HepG2 (cell line): ENCODE measurements around the gene TEX19. TPM values are rescaled to one million over a fixed set of nuclear protein-coding genes. Genes with fewer than 3 reads are reported as not detected.

Experiments
- ATAC-seq: fragments of 200-7000 bp; cut with Tn5 transposase; 3 replicates; pipeline ENCODE4 v1.9.1; 2020; ENCODE audit warnings: mild to moderate bottlenecking, moderate library complexity
- BruUV-seq: library from RNA; stranded (reverse); fragments of 400-500 nt; replicated peaks from 2 replicates; lab custom pipeline; 2021; lab: Mats Ljungman, UMichigan
- CTCF ChIA-PET: fragments of 300-600 bp; formaldehyde crosslinking; extraction: SDS; loops from one replicate; lab custom pipeline; 2021; ENCODE audit warnings: low total read pairs, inconsistent platforms, low intra/inter-chr PET ratio; lab: Yijun Ruan, JAX
- POLR2A ChIA-PET: fragments of 350-600 bp; sonication (Branson Sonifier 250); formaldehyde crosslinking; loops from one replicate; lab custom pipeline; 2020; ENCODE audit warnings: antibody characterized with exemption, inconsistent platforms; lab: Yijun Ruan, JAX
- DNase-seq: peaks from one replicate; pipeline ENCODE4 v3.0.0-alpha.2; 2015; ENCODE audit warnings: low spot score
- FAIRE-seq: peaks from 3 replicates; lab custom pipeline; 2011; peaks lifted over from hg19 to GRCh38; lab: Jason Lieb, UNC
- H2AFZ ChIP-seq: one replicate; pipeline ENCODE4 v1.6.1; 2011; ENCODE audit warnings: low read length, inconsistent platforms
- H3K27ac ChIP-seq: fragments of 300-600 bp; 3 replicates; pipeline ENCODE4 v1.8.0; 2011; ENCODE audit warnings: mixed run types, mild to moderate bottlenecking, mixed read lengths, low read length, inconsistent platforms; ENCODE audit not compliant: insufficient read depth; ENCODE audit errors: extremely low read length
- H3K27me3 ChIP-seq, 2 experiments: fragments of 200-600 bp in 1 of 2; 2 replicates in 1 of 2; 3 replicates in 1 of 2; pipeline versions ENCODE4 v1.6.0 to v1.8.0; 2011; ENCODE audit warnings: low read length in 2 of 2, mild to moderate bottlenecking in 2 of 2, moderate library complexity in 2 of 2, inconsistent platforms in 1 of 2; ENCODE audit not compliant: insufficient read depth in 2 of 2, control insufficient read depth in 1 of 2
- H3K36me3 ChIP-seq, 2 experiments: fragments of 200-600 bp in 1 of 2; replicated peaks in 1 of 2; 2 replicates in 1 of 2; 3 replicates in 1 of 2; pipeline versions ENCODE4 v1.5.1 to v1.8.0; 2011; ENCODE audit warnings: low read length in 2 of 2, inconsistent platforms in 1 of 2; ENCODE audit not compliant: insufficient read depth in 2 of 2, control insufficient read depth in 1 of 2
- H3K4me1 ChIP-seq: 2 replicates; pipeline ENCODE4 v1.5.1; 2012; ENCODE audit warnings: low read length, inconsistent platforms; ENCODE audit not compliant: insufficient read depth
- H3K4me2 ChIP-seq: 2 replicates; pipeline ENCODE4 v1.6.0; 2011; ENCODE audit warnings: low read depth, low read length, inconsistent platforms
- H3K4me3 ChIP-seq, 3 experiments: fragments of 200-600 bp in 1 of 3; sonication (generic), shearing (Covaris generic) in 1 of 3; replicated peaks in 1 of 3; 2 replicates each; pipeline ENCODE4 v1.5.1; 2011 to 2016; ENCODE audit warnings: low read length in 3 of 3, inconsistent platforms in 2 of 3, low read depth in 2 of 3, mild to moderate bottlenecking in 2 of 3, control low read depth in 1 of 3, mixed read lengths in 1 of 3; ENCODE audit not compliant: insufficient read depth in 1 of 3
- H3K79me2 ChIP-seq: one replicate; pipeline ENCODE4 v1.6.1; 2011; ENCODE audit warnings: low read length, inconsistent platforms; ENCODE audit not compliant: insufficient read depth
- H3K9ac ChIP-seq: 2 replicates; pipeline ENCODE4 v1.6.0; 2011; ENCODE audit warnings: mild to moderate bottlenecking, low read depth, low read length, inconsistent platforms; ENCODE audit not compliant: insufficient read depth
- H3K9me3 ChIP-seq: 2 replicates; pipeline ENCODE4 v1.5.1; 2012; ENCODE audit warnings: mild to moderate bottlenecking, low read length
- H4K20me1 ChIP-seq: 2 replicates; pipeline ENCODE4 v1.6.0; 2011; ENCODE audit warnings: inconsistent platforms, mild to moderate bottlenecking, low read length, moderate library complexity; ENCODE audit not compliant: insufficient read depth
- CAMTA2 ChIP-seq: sonication (generic); formaldehyde crosslinking; IDR thresholded peaks from 2 replicates; pipeline ENCODE4 v1.4.0; 2020; ENCODE audit warnings: mild to moderate bottlenecking, missing genetic modification reagents, borderline replicate concordance
- CHD4 ChIP-seq: fragments of 200-600 bp; sonication (generic); IDR thresholded peaks from 2 replicates; pipeline ENCODE4 v1.7.0; 2017; ENCODE audit warnings: mild to moderate bottlenecking, low read length, borderline replicate concordance
- ETV5 ChIP-seq: IDR thresholded peaks from 2 replicates; pipeline ENCODE4 v1.6.1; 2018; ENCODE audit warnings: missing biosample characterization, missing genetic modification reagents, inconsistent platforms, borderline replicate concordance
- HDAC1 ChIP-seq: sonication (generic); formaldehyde crosslinking; IDR thresholded peaks from 2 replicates; pipeline ENCODE4 v1.5.1; 2020; ENCODE audit warnings: mild to moderate bottlenecking, missing genetic modification reagents
- HNRNPH1 ChIP-seq: fragments of 200-400 bp; formaldehyde crosslinking; optimal IDR thresholded peaks from 2 replicates; pipeline ENCODE3; 2017; ENCODE audit warnings: mild to moderate bottlenecking, low read depth, low read length
- HNRNPLL ChIP-seq: fragments of 200-400 bp; formaldehyde crosslinking; IDR thresholded peaks from 2 replicates; pipeline ENCODE4 v1.6.1; 2017; ENCODE audit warnings: mild to moderate bottlenecking, low read depth, low read length; ENCODE audit not compliant: poor library complexity, severe bottlenecking
- KLF9 ChIP-seq: IDR thresholded peaks from 2 replicates; pipeline ENCODE4 v1.6.1; 2016; ENCODE audit warnings: low read depth
- LCORL ChIP-seq, 2 experiments: fragments of 450-650 bp in 1 of 2; sonication (generic) in 1 of 2; formaldehyde crosslinking in 1 of 2; IDR thresholded peaks; 2 replicates each; pipeline versions ENCODE4 v1.5.0 to v1.6.1; 2017 to 2020; ENCODE audit warnings: antibody characterized with exemption in 1 of 2, missing genetic modification reagents in 1 of 2
- MEF2D ChIP-seq: sonication (generic); formaldehyde crosslinking; IDR thresholded peaks from 2 replicates; pipeline ENCODE4 v1.5.1; 2020; ENCODE audit warnings: mild to moderate bottlenecking, missing genetic modification reagents
- SALL1 ChIP-seq: sonication (generic); formaldehyde crosslinking; IDR thresholded peaks from 2 replicates; pipeline ENCODE4 v1.8.0; 2022; ENCODE audit warnings: mild to moderate bottlenecking, missing genetic modification reagents
- SMAD1 ChIP-seq: sonication (generic); formaldehyde crosslinking; IDR thresholded peaks from 2 replicates; pipeline ENCODE4 v1.4.0; 2020; ENCODE audit warnings: missing genetic modification reagents, low read depth, mild to moderate bottlenecking, borderline replicate concordance
- TCF12 ChIP-seq, 2 experiments: fragments of 450-650 bp in 1 of 2; sonication (generic) in 1 of 2; formaldehyde crosslinking in 1 of 2; IDR thresholded peaks; 2 replicates each; pipeline versions ENCODE4 v1.6.1 to v1.8.0; 2017 to 2022; ENCODE audit warnings: antibody characterized with exemption in 1 of 2, mild to moderate bottlenecking in 1 of 2, missing genetic modification reagents in 1 of 2, moderate library complexity in 1 of 2
- ZEB1 ChIP-seq: IDR thresholded peaks from 2 replicates; pipeline ENCODE4 v1.6.1; 2012; ENCODE audit warnings: mild to moderate bottlenecking, low read depth, inconsistent platforms; ENCODE audit not compliant: insufficient replicate concordance
- ZMAT3 ChIP-seq: sonication (generic); formaldehyde crosslinking; conservative IDR thresholded peaks from 2 replicates; pipeline ENCODE4 v1.7.0; 2021; ENCODE audit warnings: missing genetic modification reagents
- ZNF124 ChIP-seq: sonication (generic); formaldehyde crosslinking; IDR thresholded peaks from 2 replicates; pipeline ENCODE4 v1.4.0; 2020; ENCODE audit warnings: missing genetic modification reagents
- ZNF605 ChIP-seq: sonication (generic); formaldehyde crosslinking; IDR thresholded peaks from 2 replicates; pipeline ENCODE4 v1.8.0; 2022; ENCODE audit warnings: mild to moderate bottlenecking, missing genetic modification reagents
- ZNF713 ChIP-seq: sonication (generic); formaldehyde crosslinking; IDR thresholded peaks from 2 replicates; pipeline ENCODE4 v1.4.0; 2020; ENCODE audit warnings: mild to moderate bottlenecking, missing genetic modification reagents
- WGBS: methylation state at CpG from one replicate; pipeline ENCODE4 v1.1.6; 2017; ENCODE audit warnings: low lambda C conversion rate; 5-methylcytosine and 5-hydroxymethylcytosine counted together
- in situ Hi-C: cut with HindIII; loops from 2 replicates; pipeline ENCODE4 v1.10.0; 2017; ENCODE audit warnings: low pct_unique_long_range_greater_than_20kb; ENCODE audit not compliant: extremely low pct_ligation_motif_present
- intact Hi-C: fragments of 100-400 bp; cut with micrococcal nuclease; formaldehyde crosslinking; loops from one replicate; pipeline ENCODE4 v1.10.0; 2022; ENCODE audit not compliant: unreplicated experiment
- polyA plus RNA-seq, 8 experiments: library from polyadenylated mRNA; depleted of rRNA in 3 of 8; stranded (reverse) in 7 of 8; unstranded in 1 of 8; fragments of >200 nt; fragmentation: Illumina TruSeq in 4 of 8; extraction: Trizol in 4 of 8; gene quantifications; 2 replicates each; pipeline versions ENCODE4 v1.2.1 to v1.2.3, GENCODE V29; 2011 to 2016; ENCODE audit warnings: low read depth in 4 of 8, missing spikeins in 1 of 8, mixed read lengths in 1 of 8; ENCODE audit not compliant: insufficient read depth in 1 of 8
- total RNA-seq, 5 experiments: library from RNA; depleted of rRNA; stranded (reverse); fragments of >200 nt; fragmentation: Illumina TruSeq; extraction: Trizol; gene quantifications; 2 replicates each; pipeline ENCODE4 v1.2.3, GENCODE V29; 2016; ENCODE audit warnings: low read depth in 1 of 5
- TF ChIP-seq, protein P1 (sequence below): sonication (generic); formaldehyde crosslinking; IDR thresholded peaks from 2 replicates; pipeline ENCODE4 v1.9.0; 2022; ENCODE audit warnings: low read depth, missing genetic modification reagents
- TF ChIP-seq, protein P2 (sequence below): sonication (generic); formaldehyde crosslinking; IDR thresholded peaks from 2 replicates; pipeline ENCODE4 v1.5.1; 2020; ENCODE audit warnings: missing genetic modification reagents, mild to moderate bottlenecking, borderline replicate concordance

TEX19 gene
- total and polyA plus RNA-seq, 2 of the 13 experiments (the other 11 are each of a cell fraction or from before 2014, with no cell fraction given), result 1.3 to 6.0 TPM

DNA sequence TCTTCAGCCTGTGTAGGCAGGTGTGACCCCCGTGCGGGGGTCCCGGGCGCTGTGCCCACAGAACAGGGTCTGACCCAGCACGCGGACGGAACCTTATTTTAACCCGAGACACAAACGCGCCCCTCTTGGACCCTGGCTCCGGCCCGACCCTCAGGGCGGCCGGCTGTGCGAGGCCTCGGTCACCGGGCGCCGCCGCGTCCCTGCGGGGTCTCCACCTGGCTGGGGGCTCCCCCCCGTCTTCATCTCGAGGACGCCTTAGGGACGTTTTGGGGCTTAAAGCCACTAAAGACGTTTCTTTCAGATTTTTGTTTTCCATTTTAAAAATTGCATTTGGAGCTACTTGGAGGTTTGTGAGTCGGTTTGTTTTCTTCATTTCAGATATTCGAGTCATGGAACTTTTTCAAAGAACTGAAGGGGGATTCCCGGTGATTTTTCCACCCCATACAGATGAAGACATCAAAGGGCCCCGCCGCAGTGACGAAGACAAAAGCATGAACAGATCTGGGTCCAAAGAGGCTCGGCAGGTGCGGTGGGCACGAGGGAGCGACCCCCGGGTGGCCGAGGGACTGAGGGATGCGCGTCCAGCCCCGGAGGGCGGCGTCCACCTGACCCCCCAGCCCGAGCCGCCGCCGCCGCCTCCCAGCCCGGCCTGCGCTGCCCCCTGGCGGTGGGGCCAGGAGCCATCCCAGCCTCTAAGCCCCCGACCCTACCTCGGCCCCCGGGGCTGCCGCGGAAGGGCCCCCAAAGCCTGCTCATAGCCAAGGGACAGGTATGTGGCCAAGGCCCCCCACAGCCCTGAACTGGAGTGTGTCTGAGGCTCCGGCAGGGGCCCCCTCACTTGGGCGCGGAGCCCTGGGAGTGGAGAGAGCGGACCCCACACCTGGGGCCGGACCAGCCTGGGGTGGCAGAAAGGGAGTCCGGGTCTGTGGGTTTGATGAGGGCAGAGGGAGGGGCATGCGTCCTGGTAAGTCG is 37.8 kb upstream of the TEX19 start:
- intact Hi-C loops, result loop anchor here (1.0 to 2.0 kb wide), 2 partner anchors 20 to 77 kb away; no protein-coding TSS in a partner anchor
- ChIA-PET CTCF (interaction anchor here (0.6 to 3.1 kb wide), 6 partner anchors 21 to 116 kb away, joined by 3 to 26 read pairs (median 3); no protein-coding TSS in a partner anchor), POLR2A (interaction anchor here (1.0 to 20.8 kb wide), 4 partner anchors 9 to 78 kb away, joined by 3 to 270 read pairs (median 4); no protein-coding TSS in a partner anchor)
- H2AFZ ChIP-seq, result no peak overlapping the region
- peak overlapping the region; percentile 22 to 71 (median 55); a peak in 5 of 6 replicates for H3K4me3 ChIP-seq
- peaks cover 90% of the 10 kb centered on the region for H3K4me1 ChIP-seq
- H3K9me3 ChIP-seq, result no peaks in the 10 kb centered on the region
- TSS peak; percentile 71 for BruUV-seq
- H4K20me1 ChIP-seq, result no peaks in the 10 kb centered on the region
- no peaks in the 10 kb centered on the region; a peak in 1 of 5 replicates for H3K27me3 ChIP-seq
- no peaks in the 10 kb centered on the region for H3K36me3 ChIP-seq
- H3K9ac ChIP-seq, result peak overlapping the region; percentile 69
- H3K79me2 ChIP-seq, result peaks cover 3% of the 10 kb centered on the region
- H3K4me2 ChIP-seq, result peak overlapping the region; percentile 81
- ATAC-seq, result peak; percentile 3; the same call in 1 of the 3 replicates
- in situ Hi-C loops, result loop anchor here (5.0 kb wide), 1 partner anchor 79 kb away; no protein-coding TSS in a partner anchor
- 32% methylated on average over 56 of the region's 65 CpGs for WGBS
- peak overlapping the region; percentile 63 for H3K27ac ChIP-seq
- DNase-seq, result no peak
- FAIRE-seq, result no peak
- peak; percentile 75 for TF ChIP-seq CHD4
- TF ChIP-seq MEF2D (CRISPR knock-in tag), result 0 out of 2 replicates have a peak, but pooled peaks have one; percentile 51
- no peak for TF ChIP-seq ETV5 (CRISPR knock-in tag)
- TF ChIP-seq HNRNPLL, result peak; percentile 9
- no peak for TF ChIP-seq ZNF713 (CRISPR knock-in tag)
- no peak for TF ChIP-seq KLF9
- peak; percentile 49 for TF ChIP-seq ZEB1
- peak; percentile 53 for TF ChIP-seq HDAC1 (CRISPR knock-in tag)
- TF ChIP-seq LCORL (IDR thresholded peaks at IDR 0.05), result no peak
- TF ChIP-seq LCORL (CRISPR knock-in tag; IDR thresholded peaks at IDR 0.05), result peak; percentile 64; the same call in 1 of the 2 replicates
- TF ChIP-seq, protein P1, sequence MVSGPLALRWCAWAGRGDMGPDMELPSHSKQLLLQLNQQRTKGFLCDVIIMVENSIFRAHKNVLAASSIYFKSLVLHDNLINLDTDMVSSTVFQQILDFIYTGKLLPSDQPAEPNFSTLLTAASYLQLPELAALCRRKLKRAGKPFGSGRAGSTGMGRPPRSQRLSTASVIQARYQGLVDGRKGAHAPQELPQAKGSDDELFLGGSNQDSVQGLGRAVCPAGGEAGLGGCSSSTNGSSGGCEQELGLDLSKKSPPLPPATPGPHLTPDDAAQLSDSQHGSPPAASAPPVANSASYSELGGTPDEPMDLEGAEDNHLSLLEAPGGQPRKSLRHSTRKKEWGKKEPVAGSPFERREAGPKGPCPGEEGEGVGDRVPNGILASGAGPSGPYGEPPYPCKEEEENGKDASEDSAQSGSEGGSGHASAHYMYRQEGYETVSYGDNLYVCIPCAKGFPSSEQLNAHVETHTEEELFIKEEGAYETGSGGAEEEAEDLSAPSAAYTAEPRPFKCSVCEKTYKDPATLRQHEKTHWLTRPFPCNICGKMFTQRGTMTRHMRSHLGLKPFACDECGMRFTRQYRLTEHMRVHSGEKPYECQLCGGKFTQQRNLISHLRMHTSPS (CRISPR knock-in tag), result 0 out of 2 replicates have a peak, but pooled peaks have one; percentile 49
- peak; percentile 82; the same call in 1 of the 2 replicates for TF ChIP-seq CAMTA2
- TF ChIP-seq, protein P2, sequence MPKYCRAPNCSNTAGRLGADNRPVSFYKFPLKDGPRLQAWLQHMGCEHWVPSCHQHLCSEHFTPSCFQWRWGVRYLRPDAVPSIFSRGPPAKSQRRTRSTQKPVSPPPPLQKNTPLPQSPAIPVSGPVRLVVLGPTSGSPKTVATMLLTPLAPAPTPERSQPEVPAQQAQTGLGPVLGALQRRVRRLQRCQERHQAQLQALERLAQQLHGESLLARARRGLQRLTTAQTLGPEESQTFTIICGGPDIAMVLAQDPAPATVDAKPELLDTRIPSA (CRISPR knock-in tag), result no peak
- 0 out of 2 replicates have a peak, but pooled peaks have one; percentile 44 for TF ChIP-seq ZMAT3 (CRISPR knock-in tag)
- TF ChIP-seq SMAD1 (CRISPR knock-in tag), result peak; percentile 38; the same call in 1 of the 2 replicates
- TF ChIP-seq TCF12 (IDR thresholded peaks at IDR 0.05), result no peak
- TF ChIP-seq TCF12 (CRISPR knock-in tag; IDR thresholded peaks at IDR 0.05), result peak; percentile 58; the same call in 1 of the 2 replicates
- TF ChIP-seq ZNF124, result 0 out of 2 replicates have a peak, but pooled peaks have one; percentile 38
- peak; percentile 56 for TF ChIP-seq SALL1 (CRISPR knock-in tag)
- TF ChIP-seq HNRNPH1, result peak; percentile 8
- peak; percentile 76; the same call in 1 of the 2 replicates for TF ChIP-seq ZNF605 (CRISPR knock-in tag)
